ENCODE data around the gene TECPR1. TPM values are rescaled to one million over a fixed set of nuclear protein-coding genes. Genes with fewer than 3 reads are reported as not detected.

The TECPR1 gene
- total RNA-seq, 2 donors from 2014 or later = 40.7 to 53.0 TPM

DNA sequence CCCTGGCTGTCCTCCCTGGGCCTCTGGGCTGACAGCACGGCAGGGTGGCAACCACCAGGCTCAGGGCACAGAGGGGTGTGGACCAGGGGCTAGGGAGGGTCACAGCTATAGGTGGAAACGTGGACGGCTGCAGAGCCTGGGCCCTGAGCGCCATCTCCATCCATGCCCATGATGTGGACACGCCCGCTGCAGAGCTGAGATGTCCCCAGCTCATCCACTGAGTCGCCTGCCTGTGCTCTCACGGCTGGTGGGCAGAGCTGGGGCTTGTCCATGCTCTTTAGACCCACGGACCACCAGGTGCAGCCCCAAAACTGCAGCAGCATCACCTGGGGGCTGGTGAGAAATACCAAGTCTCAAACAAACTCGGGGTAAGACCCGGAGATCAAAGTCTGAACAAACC is 16.1 kb downstream of the TECPR1 start:
- Mint-ChIP-seq H3K27me3 (ENCODE audit: low read depth) (no peaks in the 10 kb centered on the region), H3K4me3 (no peak overlapping the region), H3K9me3 (no peaks in the 10 kb centered on the region), H3K4me1 (ENCODE audit: low read depth) (no peaks in the 10 kb centered on the region), H3K27ac (no peak overlapping the region), H3K36me3 (ENCODE audit: insufficient read depth in 2 of 2) (peaks cover 0 to 2% of the 10 kb centered on the region in 2 donors)
- DNase-seq (no peak), ATAC-seq (replicated peaks in 1 of 2) (no peak)

- Mint-ChIP-seq H3K9me3 (no peaks in the 10 kb centered on the region), H3K4me3 (no peak overlapping the region), H3K27ac (no peak overlapping the region), H3K36me3 (ENCODE audit: insufficient read depth in 2 of 2) (peaks cover 0 to 2% of the 10 kb centered on the region in 2 donors), H3K4me1 (ENCODE audit: low read depth) (no peaks in the 10 kb centered on the region), H3K27me3 (ENCODE audit: low read depth) (no peaks in the 10 kb centered on the region)
- DNase-seq = no peak
- no peak for ATAC-seq (replicated peaks in 1 of 2)
Measured at GRCh38 chr7:98234429-98235147, 17.4 kb downstream of the TECPR1 start.

DNA sequence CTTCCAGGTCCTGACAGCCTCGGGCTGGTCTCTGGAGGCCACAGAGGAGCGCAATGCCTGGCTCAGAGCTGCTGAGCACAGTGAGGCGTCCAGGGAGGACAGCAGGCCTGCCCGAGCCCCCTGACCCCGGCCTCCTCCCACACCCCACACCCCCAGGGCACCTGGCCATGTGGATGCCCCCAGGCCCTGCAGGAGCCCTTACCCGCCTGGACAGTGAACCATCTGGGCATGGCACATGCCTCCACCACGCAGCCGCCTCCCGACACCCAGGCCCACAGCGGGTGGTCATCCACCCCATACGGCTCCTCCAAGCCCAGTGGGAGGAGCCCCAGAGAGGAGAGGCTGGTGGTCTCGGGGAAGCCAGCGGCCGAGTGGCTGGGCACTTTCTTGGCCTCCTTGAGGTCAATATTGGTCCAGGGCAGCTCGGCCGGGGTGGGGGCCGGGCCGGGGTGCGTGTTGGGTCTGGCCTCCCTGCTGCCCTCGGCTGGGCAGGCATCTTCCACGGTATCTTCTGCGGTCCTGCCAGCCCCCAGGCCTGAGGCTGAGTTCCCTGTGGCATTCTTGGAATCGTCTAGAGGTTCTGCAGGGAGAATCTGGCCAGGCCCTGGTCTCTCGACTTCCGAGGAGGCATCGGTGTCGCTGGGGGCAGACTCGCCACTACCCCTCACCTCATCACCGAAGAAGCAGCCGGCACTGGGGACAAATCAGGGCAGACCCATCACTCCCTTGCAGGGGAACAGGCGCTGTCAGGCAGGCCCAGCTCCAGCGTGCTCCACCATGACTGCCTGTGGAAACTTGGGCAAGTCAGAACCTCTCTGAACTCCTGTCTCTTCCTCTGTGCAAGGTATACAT is 18.6 kb downstream of the TECPR1 start:
- ATAC-seq (replicated peaks in 1 of 2) (no peak), DNase-seq (no peak)
- Mint-ChIP-seq H3K9me3 (no peaks in the 10 kb centered on the region), H3K4me1 (ENCODE audit: low read depth) (no peaks in the 10 kb centered on the region), H3K27ac (no peak overlapping the region), H3K27me3 (ENCODE audit: low read depth) (no peaks in the 10 kb centered on the region), H3K4me3 (no peak overlapping the region), H3K36me3 (ENCODE audit: insufficient read depth in 2 of 2) (no peaks in the 10 kb centered on the region)

DNA sequence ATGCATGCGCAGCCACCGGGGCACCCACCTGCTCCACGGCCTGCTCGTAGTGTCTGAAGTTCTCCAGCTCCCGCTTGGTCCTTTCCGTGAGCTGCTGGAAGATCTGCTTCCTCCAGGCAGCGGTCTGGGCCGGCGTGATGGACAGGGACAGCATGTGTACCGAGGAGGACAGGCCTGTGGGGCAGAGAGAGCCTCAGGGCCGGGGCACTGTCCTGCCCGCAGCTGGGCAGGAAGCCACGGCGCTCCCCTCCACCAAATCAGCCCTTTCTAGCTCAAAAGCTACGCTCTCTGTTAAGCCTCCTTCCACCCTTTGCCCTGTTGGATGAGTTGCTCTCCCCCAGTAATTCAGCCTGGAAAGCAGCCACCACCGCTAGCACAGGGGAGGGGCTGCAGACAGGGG is 19.2 kb downstream of the TECPR1 start:
- Mint-ChIP-seq H3K36me3 (ENCODE audit: insufficient read depth in 2 of 2) (no peaks in the 10 kb centered on the region), H3K4me3 (no peak overlapping the region), H3K9me3 (no peaks in the 10 kb centered on the region), H3K27ac (no peak overlapping the region), H3K4me1 (ENCODE audit: low read depth) (no peaks in the 10 kb centered on the region), H3K27me3 (ENCODE audit: low read depth) (no peaks in the 10 kb centered on the region)
- no peak for DNase-seq
- ATAC-seq (replicated peaks in 1 of 2) = no peak

DNA sequence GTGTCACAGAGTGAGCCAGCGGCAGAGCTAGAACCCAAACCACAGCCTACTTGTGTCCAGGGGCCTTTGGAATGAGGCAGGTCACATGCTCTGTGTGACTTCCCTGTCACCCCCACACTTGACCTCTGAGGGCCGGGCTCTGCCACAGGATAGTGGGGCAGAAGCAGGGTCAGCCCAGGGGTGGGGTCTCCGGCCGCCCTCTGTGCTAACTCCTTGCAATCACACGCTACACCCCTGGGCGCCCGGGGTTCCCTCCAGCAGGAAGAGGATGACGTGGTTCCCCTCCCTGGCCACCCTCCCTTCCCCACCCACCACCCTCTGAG is 19.8 kb downstream of the TECPR1 start:
- ATAC-seq (replicated peaks in 1 of 2) (no peak), DNase-seq (no peak)
- H3K27ac Mint-ChIP-seq = no peak overlapping the region
- no peaks in the 10 kb centered on the region for H3K27me3 Mint-ChIP-seq (ENCODE audit: low read depth)
- no peak overlapping the region for H3K4me3 Mint-ChIP-seq
- no peaks in the 10 kb centered on the region for H3K36me3 Mint-ChIP-seq (ENCODE audit: insufficient read depth in 2 of 2)
- no peaks in the 10 kb centered on the region for H3K9me3 Mint-ChIP-seq
- no peaks in the 10 kb centered on the region for H3K4me1 Mint-ChIP-seq (ENCODE audit: low read depth)

DNA sequence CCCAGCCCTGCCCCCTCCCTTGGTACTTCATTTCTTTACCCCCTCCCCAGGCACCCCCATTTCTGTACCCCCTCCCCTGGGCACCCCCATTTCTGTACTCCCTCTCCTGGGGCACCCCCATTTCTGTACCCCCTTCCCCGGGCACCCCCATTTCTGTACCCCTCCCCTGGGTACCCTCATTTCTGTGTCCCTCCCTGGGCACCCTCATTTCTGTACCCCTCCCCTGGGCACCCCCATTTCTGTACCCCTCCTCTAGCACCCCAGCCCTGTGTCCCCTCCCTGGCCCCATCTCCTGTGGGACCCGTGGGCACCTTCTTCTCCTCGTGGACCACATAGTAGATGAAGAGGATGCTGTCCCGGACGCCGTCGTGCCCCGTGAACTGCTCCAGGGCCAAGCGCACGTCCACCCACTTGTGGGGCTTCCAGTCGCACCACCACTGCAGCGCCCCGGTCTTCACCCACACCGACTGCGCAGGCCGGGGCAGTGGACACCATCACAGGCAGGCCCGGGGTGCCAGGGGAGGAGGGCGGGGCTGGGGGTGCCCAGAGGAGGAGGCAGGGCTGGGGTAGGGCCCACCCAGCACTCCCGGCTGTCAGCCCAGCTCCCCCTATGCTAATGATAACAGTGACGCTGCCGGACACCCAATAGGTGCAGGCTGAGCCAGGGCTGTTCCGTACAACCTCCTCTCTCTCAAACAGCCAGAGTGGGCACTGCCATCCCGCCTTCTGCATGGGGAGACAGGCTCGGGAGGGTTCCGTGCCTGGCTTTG is 20.4 kb downstream of the TECPR1 start:
- Mint-ChIP-seq H3K36me3 (ENCODE audit: insufficient read depth in 2 of 2) (no peaks in the 10 kb centered on the region), H3K27me3 (ENCODE audit: low read depth) (no peaks in the 10 kb centered on the region), H3K27ac (no peak overlapping the region), H3K9me3 (no peaks in the 10 kb centered on the region), H3K4me3 (no peak overlapping the region), H3K4me1 (ENCODE audit: low read depth) (no peaks in the 10 kb centered on the region)
- ATAC-seq (replicated peaks in 1 of 2) (no peak), DNase-seq (no peak)

DNA sequence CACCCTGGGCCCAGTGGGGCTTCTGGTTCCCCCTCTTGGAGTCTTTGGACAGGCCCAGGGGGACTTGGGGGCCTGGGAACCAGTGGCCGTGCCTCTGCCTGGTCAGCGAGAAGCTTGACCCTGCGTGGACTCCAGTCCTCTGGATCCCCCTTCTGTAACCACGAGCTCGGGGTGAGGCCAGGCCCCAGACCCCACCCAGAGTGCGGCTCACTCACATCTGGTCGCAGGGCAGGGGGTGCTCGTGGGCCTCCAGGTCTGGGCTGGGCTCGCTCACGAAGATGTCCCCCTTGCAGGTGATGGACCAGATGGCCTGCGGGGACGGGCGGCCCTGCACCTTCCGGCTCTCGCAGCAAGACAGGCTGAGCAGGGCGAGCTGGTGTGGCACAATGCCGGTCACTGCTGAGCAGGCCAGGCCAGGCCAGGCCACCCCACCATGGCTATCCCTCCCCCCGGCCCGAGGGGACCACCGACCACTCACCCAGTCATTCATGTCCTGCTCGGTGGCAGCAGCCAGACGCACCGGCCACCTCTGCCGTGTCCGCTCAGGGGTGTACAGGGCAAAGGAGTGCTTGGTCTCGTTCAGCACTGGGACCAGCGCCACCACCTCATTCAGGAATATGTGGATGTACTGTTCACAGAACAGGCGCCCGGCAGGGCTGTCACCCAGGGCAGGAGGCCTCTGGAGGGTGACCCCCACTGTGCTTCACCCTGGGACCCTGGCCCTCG is 21.1 kb downstream of the TECPR1 start:
- Mint-ChIP-seq H3K4me1 (ENCODE audit: low read depth) (no peaks in the 10 kb centered on the region), H3K27ac (no peak overlapping the region), H3K9me3 (no peaks in the 10 kb centered on the region), H3K27me3 (ENCODE audit: low read depth) (no peaks in the 10 kb centered on the region), H3K4me3 (no peak overlapping the region), H3K36me3 (ENCODE audit: insufficient read depth in 2 of 2) (no peaks in the 10 kb centered on the region)
- ATAC-seq (replicated peaks in 1 of 2) (no peak), DNase-seq (no peak)

- Mint-ChIP-seq H3K36me3 (ENCODE audit: insufficient read depth in 2 of 2) (no peaks in the 10 kb centered on the region), H3K27ac (peak overlapping the region; percentile 56), H3K9me3 (no peaks in the 10 kb centered on the region), H3K27me3 (ENCODE audit: low read depth) (no peaks in the 10 kb centered on the region), H3K4me1 (ENCODE audit: low read depth) (no peaks in the 10 kb centered on the region), H3K4me3 (no peak overlapping the region)
- ATAC-seq (replicated peaks in 1 of 2) (no peak), DNase-seq (no peak)
Measured at GRCh38 chr7:98229991-98230745, 21.9 kb downstream of the TECPR1 start.

GRCh38 chr7:98229441-98229840 is 22.6 kb downstream of the TECPR1 start:
- no peaks in the 10 kb centered on the region for H3K4me1 Mint-ChIP-seq (ENCODE audit: low read depth)
- no peaks in the 10 kb centered on the region for H3K36me3 Mint-ChIP-seq (ENCODE audit: insufficient read depth in 2 of 2)
- H3K4me3 Mint-ChIP-seq = no peak overlapping the region
- no peaks in the 10 kb centered on the region for H3K9me3 Mint-ChIP-seq
- no peaks in the 10 kb centered on the region for H3K27me3 Mint-ChIP-seq (ENCODE audit: low read depth)
- no peak overlapping the region for H3K27ac Mint-ChIP-seq
- DNase-seq (no peak), ATAC-seq (replicated peaks in 1 of 2) (no peak)

GRCh38 chr7:98228801-98229200 is 23.2 kb downstream of the TECPR1 start:
- Mint-ChIP-seq H3K4me3 (no peak overlapping the region), H3K27ac (no peak overlapping the region), H3K9me3 (no peaks in the 10 kb centered on the region), H3K27me3 (ENCODE audit: low read depth) (no peaks in the 10 kb centered on the region), H3K36me3 (ENCODE audit: insufficient read depth in 2 of 2) (no peaks in the 10 kb centered on the region), H3K4me1 (ENCODE audit: low read depth) (no peaks in the 10 kb centered on the region)
- ATAC-seq (replicated peaks in 1 of 2) (no peak), DNase-seq (no peak)

DNA sequence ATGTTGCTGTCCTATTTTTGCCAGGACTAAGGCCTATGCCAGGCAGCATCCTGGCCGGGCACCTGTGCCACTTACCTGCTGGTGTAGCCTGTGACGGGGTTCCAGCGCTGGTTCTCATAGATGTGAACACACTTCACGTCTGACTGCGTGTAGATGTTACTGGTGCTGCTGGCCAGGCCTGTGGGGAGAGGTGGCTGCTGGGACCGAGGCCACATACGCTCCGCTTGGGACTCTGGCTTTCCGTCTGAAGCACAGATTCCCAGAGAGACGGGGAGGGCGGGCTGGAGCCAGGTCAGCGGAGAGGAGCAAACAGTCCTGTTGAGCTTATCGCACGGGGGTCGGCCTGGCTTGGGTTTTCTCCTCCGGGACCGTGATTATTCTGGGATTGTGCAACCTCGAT is 24.1 kb downstream of the TECPR1 start:
- Mint-ChIP-seq H3K27ac (no peak overlapping the region), H3K4me1 (ENCODE audit: low read depth) (no peaks in the 10 kb centered on the region), H3K27me3 (ENCODE audit: low read depth) (no peaks in the 10 kb centered on the region), H3K9me3 (no peaks in the 10 kb centered on the region), H3K36me3 (ENCODE audit: insufficient read depth in 2 of 2) (no peaks in the 10 kb centered on the region), H3K4me3 (no peak overlapping the region)
- DNase-seq (no peak), ATAC-seq (replicated peaks in 1 of 2) (no peak)

DNA sequence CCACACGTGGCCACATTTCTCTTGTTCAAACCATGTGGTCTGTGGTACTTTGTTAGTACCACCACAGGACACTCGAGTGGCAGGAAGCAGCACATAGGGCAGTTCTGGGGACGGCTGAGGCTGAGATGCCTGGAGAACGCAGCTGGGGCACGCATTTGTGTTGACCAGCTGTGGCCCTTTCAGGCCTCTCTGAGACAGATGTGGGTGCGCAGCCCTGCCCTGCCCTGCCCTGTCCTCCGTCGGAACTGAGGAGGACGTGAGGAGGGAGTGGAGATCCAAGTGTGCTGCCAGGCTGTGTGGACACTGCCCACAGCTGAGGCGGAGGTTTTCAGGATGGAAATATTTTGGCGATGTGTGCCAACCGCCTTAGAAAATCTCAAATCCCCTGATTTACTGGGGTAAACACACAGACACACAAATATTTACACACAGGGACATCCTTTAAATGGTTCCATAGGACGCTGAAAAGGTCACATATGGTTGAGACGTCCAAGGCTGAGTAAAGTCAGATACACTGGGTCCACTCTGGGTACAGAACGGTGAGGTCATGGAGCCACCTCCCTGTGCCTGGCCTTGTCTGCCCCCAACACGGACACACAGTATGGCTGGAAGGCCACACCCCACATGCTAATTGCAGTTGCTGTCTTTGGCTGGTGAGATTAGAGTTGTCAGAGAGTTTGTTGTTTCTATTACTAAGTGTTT is 26.0 kb downstream of the TECPR1 start:
- Mint-ChIP-seq H3K36me3 (ENCODE audit: insufficient read depth in 2 of 2) (no peaks in the 10 kb centered on the region), H3K9me3 (no peaks in the 10 kb centered on the region), H3K4me3 (no peak overlapping the region), H3K27ac (no peak overlapping the region), H3K4me1 (ENCODE audit: low read depth) (no peaks in the 10 kb centered on the region), H3K27me3 (ENCODE audit: low read depth) (no peaks in the 10 kb centered on the region)
- ATAC-seq (replicated peaks in 1 of 2) (no peak), DNase-seq (no peak)

Data from activated T-cell treated with anti-CD3 and anti-CD28 coated beads, Interleukin-2, amount 50 U/mL, for 72 hours (primary cell).